Measurements from ENCODE around the gene PAPLN.

GRCh38 chr14:73221945-73222344 lies 15.4 kb upstream of the PAPLN start:
- TF ChIP-seq CTCF (optimal IDR thresholded peaks at IDR 0.05 in 1 of 3, IDR thresholded peaks at IDR 0.05 in 1 of 3, conservative IDR thresholded peaks at IDR 0.05 in 1 of 3; ENCODE audit: extremely low read depth in 1 of 3, insufficient read depth in 2 of 3, low read length in 3 of 3) (no peak), EZH2 (IDR thresholded peaks at IDR 0.05; ENCODE audit: low read length) (no peak)
